ENCODE results near the gene PFKM.

GRCh38 chr12:48123169-48123568 is 4.0 kb downstream of the PFKM start:
- TF ChIP-seq POLR2AphosphoS5 (IDR thresholded peaks at IDR 0.05; ENCODE audit: insufficient read depth, low read depth, low read length) (no peak), EZH2 (IDR thresholded peaks at IDR 0.05; ENCODE audit: borderline replicate concordance, low read depth, low read length, severe bottlenecking) (no peak), POLR2A (IDR thresholded peaks at IDR 0.05; ENCODE audit: low read depth, low read length) (no peak), FOS (IDR thresholded peaks at IDR 0.05; ENCODE audit: borderline replicate concordance, insufficient read depth, low read length) (no peak)
- TF ChIP-seq, protein P1, sequence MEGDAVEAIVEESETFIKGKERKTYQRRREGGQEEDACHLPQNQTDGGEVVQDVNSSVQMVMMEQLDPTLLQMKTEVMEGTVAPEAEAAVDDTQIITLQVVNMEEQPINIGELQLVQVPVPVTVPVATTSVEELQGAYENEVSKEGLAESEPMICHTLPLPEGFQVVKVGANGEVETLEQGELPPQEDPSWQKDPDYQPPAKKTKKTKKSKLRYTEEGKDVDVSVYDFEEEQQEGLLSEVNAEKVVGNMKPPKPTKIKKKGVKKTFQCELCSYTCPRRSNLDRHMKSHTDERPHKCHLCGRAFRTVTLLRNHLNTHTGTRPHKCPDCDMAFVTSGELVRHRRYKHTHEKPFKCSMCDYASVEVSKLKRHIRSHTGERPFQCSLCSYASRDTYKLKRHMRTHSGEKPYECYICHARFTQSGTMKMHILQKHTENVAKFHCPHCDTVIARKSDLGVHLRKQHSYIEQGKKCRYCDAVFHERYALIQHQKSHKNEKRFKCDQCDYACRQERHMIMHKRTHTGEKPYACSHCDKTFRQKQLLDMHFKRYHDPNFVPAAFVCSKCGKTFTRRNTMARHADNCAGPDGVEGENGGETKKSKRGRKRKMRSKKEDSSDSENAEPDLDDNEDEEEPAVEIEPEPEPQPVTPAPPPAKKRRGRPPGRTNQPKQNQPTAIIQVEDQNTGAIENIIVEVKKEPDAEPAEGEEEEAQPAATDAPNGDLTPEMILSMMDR (IDR thresholded peaks at IDR 0.05; ENCODE audit: extremely low read depth in 1 of 2, insufficient read depth in 1 of 2, low read depth in 1 of 2, low read length in 2 of 2): no peak
- TF ChIP-seq, protein P2, sequence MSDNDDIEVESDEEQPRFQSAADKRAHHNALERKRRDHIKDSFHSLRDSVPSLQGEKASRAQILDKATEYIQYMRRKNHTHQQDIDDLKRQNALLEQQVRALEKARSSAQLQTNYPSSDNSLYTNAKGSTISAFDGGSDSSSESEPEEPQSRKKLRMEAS (IDR thresholded peaks at IDR 0.05; ENCODE audit: insufficient read depth, insufficient read length): no peak
